Stimulated activated CD4-positive, alpha-beta T cell treated with anti-CD3 and anti-CD28 coated beads, Interleukin-12 subunit alpha, Interleukin-12 subunit beta, amount 100 ng/mL, for 24 hours (primary cell): ENCODE data around the gene PTPRF.

Source experiments
- DNase-seq, 2 experiments: peaks; one replicate each; pipeline ENCODE4 v3.0.0-alpha.2; 2020; ENCODE audit warnings: low read depth in 2 of 2

The PTPRF gene

GRCh38 chr1:43605157-43605556 is 74.5 kb downstream of the PTPRF start:
- DNase-seq = no peak

GRCh38 chr1:43605766-43606165 is 75.1 kb downstream of the PTPRF start:
- no peak for DNase-seq

GRCh38 chr1:43606624-43607023 is 75.9 kb downstream of the PTPRF start:
- no peak for DNase-seq

GRCh38 chr1:43608827-43609226 is 78.1 kb downstream of the PTPRF start:
- DNase-seq = no peak

GRCh38 chr1:43610339-43610738 is 79.7 kb downstream of the PTPRF start:
- DNase-seq = no peak

- DNase-seq = no peak
Observed at GRCh38 chr1:43611950-43612349, 81.3 kb downstream of the PTPRF start.

GRCh38 chr1:43612406-43612805 is 81.7 kb downstream of the PTPRF start:
- no peak for DNase-seq

- DNase-seq = no peak
Observed at GRCh38 chr1:43613075-43613942, 82.6 kb downstream of the PTPRF start.

GRCh38 chr1:43614211-43614610 is 83.5 kb downstream of the PTPRF start:
- no peak for DNase-seq

GRCh38 chr1:43614891-43615290 is 84.2 kb downstream of the PTPRF start:
- no peak for DNase-seq

GRCh38 chr1:43616383-43616782 is 85.7 kb downstream of the PTPRF start:
- no peak for DNase-seq

- no peak for DNase-seq
Observed at GRCh38 chr1:43617011-43617410, 86.3 kb downstream of the PTPRF start.

GRCh38 chr1:43617668-43618067 is 87.0 kb downstream of the PTPRF start:
- no peak for DNase-seq

- no peak for DNase-seq
Observed at GRCh38 chr1:43618521-43619313, 88.0 kb downstream of the PTPRF start.

- DNase-seq = no peak
Observed at GRCh38 chr1:43619314-43619790, 88.7 kb downstream of the PTPRF start.

GRCh38 chr1:43619996-43620920 is 89.6 kb downstream of the PTPRF start:
- DNase-seq = no peak

GRCh38 chr1:43620956-43621355 is 90.3 kb downstream of the PTPRF start:
- no peak for DNase-seq

- no peak for DNase-seq
Observed at GRCh38 chr1:43621386-43621785, 90.7 kb downstream of the PTPRF start.

GRCh38 chr1:43621861-43622260 is 91.2 kb downstream of the PTPRF start:
- no peak for DNase-seq

GRCh38 chr1:43622471-43622870 is 91.8 kb downstream of the PTPRF start:
- DNase-seq = no peak

GRCh38 chr1:43622901-43623780 is 92.5 kb downstream of the PTPRF start:
- DNase-seq = no peak
